GM12864 (cell line): ENCODE data around the gene KIF13A.

ENCODE experiments used
- DNase-seq: peaks from one replicate; pipeline ENCODE4 v3.0.0-alpha.2; 2011; ENCODE audit warnings: low read depth
- H3K4me3 ChIP-seq: 2 replicates; pipeline ENCODE4 v1.5.1; 2011; ENCODE audit warnings: mild to moderate bottlenecking, low read depth, low read length, control low read depth
- TF ChIP-seq, protein P1 (sequence below): IDR thresholded peaks from 2 replicates; pipeline ENCODE4 v1.5.1; 2011; ENCODE audit warnings: low read depth, mild to moderate bottlenecking, moderate library complexity, low read length, control low read depth, inconsistent platforms; ENCODE audit errors: missing control alignments

The KIF13A gene

DNA sequence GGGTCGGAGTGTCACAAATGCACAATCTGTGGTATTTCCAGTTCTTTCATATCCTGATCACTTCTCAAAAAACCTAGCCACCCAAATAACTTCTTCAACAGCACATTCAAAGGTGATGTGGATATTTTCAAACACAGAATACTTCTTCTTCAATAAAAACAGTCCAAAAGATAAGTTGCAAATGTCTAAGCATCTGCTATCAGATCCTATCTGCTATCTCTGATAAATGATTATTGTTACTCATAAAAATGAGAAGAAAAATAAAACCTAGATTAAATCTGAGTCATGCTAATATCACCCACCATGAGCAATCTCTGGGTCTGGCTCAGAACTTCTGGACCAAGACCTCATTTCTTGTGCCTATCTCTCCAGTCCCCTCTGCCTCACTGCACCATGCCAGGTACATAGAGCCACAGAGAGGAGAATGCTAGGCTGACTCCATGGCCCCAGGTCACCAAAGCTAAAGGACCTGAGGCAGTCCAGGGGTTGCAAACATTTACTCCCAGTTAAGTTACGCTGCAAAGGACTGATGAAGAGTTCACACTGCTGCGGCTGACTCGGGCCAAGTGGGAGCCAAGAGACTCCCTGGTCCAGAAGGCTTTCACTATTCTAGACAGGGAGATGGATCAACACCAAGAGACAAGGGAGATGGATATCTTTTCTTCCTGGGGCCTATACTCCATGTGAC, 101.4 kb downstream of the KIF13A start:
- TF ChIP-seq, protein P1, sequence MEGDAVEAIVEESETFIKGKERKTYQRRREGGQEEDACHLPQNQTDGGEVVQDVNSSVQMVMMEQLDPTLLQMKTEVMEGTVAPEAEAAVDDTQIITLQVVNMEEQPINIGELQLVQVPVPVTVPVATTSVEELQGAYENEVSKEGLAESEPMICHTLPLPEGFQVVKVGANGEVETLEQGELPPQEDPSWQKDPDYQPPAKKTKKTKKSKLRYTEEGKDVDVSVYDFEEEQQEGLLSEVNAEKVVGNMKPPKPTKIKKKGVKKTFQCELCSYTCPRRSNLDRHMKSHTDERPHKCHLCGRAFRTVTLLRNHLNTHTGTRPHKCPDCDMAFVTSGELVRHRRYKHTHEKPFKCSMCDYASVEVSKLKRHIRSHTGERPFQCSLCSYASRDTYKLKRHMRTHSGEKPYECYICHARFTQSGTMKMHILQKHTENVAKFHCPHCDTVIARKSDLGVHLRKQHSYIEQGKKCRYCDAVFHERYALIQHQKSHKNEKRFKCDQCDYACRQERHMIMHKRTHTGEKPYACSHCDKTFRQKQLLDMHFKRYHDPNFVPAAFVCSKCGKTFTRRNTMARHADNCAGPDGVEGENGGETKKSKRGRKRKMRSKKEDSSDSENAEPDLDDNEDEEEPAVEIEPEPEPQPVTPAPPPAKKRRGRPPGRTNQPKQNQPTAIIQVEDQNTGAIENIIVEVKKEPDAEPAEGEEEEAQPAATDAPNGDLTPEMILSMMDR: no peak

DNA sequence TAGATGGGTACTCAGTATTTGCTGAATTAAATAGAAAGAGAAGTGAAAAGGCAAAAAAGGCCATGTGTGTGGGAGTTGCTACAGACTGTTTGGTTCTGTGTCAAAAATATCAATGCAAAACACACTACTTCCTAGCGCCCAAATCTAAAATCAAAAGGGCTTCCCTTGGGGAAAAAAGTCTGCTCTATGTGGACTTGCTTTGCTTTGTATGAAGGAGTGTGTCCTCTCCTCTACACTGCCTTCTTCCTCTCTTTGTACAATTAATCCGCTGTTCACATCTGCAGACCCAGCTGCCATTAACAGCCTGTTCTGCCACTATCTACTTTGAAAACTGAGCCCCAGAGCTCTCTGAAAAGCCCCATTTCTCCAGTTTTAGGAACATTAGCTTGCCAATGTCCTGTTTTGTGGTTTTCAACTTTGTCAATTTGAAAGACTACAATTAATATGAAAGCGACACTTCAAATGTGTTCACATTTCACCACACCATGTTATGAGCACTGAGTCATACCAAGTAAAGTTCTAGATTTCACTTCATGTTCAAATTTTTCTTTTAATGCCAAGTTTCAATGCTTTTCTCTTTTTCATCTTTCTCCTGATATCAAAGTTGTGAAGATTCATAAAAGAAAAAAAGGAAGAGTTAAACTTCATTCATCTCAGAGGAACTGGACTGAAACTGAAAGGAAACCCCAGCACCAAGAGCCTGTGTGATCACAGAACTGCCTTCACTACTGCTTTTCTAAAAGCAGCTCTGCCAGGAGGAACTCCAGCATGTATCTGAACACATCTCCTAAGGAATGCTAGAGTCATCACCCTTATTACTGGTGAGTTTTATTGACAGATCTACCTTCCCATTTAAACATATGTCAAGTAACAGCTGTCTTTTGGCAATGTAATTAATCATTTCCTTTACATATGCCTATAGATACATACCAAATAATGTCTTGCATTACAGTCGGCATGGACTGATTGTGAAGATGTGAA, 102.6 kb downstream of the KIF13A start:
- DNase-seq: peak; percentile 48
- peak overlapping the region; percentile 21 for H3K4me3 ChIP-seq
- TF ChIP-seq, protein P1: no peak

More for the DNA sequence above, 101.4 kb downstream of the KIF13A start:
- no peak overlapping the region for H3K4me3 ChIP-seq
- no peak for DNase-seq

GRCh38 chr6:17883665-17884497, 103.6 kb downstream of the KIF13A start:
- no peak for DNase-seq
- TF ChIP-seq, protein P1: no peak
- no peak overlapping the region; the same call in 1 of the 2 replicates for H3K4me3 ChIP-seq

GRCh38 chr6:17881085-17881858, 106.2 kb downstream of the KIF13A start:
- TF ChIP-seq, protein P1: no peak
- H3K4me3 ChIP-seq: no peak overlapping the region
- DNase-seq: no peak

DNA sequence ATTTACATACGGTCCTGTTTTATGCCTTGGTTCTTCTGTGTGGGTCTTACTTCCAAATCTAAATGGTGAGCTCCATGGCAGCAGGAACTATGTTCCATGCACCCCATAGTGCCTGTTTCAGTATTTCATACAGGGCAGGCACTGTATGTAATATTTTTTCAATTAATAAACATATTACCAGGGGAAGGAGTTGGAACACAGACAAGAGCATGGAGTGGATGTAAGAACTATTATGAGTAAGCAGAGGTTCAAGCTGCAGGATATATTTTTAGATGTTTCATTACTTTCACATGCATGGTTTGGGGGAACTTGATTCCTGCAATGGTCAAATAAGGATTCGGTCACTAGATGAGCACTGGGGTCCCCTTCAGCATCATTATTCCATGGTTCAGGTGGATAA, 108.3 kb downstream of the KIF13A start:
- DNase-seq: no peak
- no peak overlapping the region for H3K4me3 ChIP-seq
- TF ChIP-seq, protein P1: no peak

GRCh38 chr6:17878734-17879133, 108.7 kb downstream of the KIF13A start:
- TF ChIP-seq, protein P1: no peak
- no peak for DNase-seq
- H3K4me3 ChIP-seq: no peak overlapping the region
